SU-DHL-6 (cell line): ENCODE data around the gene ALKBH5.

Source experiments
- EZH2phosphoT487 ChIP-seq: fragments of 200-600 bp; sonication (generic), shearing (Covaris generic); conservative IDR thresholded peaks from 2 replicates; pipeline ENCODE4 v1.6.1; 2018; ENCODE audit warnings: mild to moderate bottlenecking, antibody characterized with exemption, low read length, moderate library complexity, mixed read lengths
- TF ChIP-seq, protein P1 (sequence below): fragments of 200-600 bp; sonication (generic); IDR thresholded peaks from one replicate; pipeline ENCODE4 v1.5.1; 2017; ENCODE audit warnings: antibody characterized with exemption, mild to moderate bottlenecking, low read length, moderate library complexity; ENCODE audit not compliant: insufficient read depth, poor library complexity, severe bottlenecking

DNA sequence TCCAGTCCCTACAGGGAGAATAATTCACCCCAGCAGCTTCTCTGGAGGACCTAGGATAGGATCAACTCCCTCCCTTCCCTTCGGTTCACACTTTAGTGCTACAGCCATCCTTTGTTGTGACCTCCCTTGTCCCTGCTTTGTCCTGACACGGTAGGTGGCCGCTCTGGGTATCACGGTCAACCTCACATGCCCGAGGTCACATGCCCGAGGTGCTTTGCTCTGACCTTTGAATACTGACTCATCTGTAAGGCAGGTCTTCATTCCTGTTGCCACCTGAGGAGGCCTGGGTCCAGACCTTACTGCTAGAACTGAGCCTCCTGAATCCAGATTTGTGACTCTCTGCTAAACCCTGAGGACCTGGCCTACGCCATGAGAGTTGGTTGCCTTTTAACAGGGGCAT is 19.7 kb downstream of the ALKBH5 start:
- TF ChIP-seq, protein P1, sequence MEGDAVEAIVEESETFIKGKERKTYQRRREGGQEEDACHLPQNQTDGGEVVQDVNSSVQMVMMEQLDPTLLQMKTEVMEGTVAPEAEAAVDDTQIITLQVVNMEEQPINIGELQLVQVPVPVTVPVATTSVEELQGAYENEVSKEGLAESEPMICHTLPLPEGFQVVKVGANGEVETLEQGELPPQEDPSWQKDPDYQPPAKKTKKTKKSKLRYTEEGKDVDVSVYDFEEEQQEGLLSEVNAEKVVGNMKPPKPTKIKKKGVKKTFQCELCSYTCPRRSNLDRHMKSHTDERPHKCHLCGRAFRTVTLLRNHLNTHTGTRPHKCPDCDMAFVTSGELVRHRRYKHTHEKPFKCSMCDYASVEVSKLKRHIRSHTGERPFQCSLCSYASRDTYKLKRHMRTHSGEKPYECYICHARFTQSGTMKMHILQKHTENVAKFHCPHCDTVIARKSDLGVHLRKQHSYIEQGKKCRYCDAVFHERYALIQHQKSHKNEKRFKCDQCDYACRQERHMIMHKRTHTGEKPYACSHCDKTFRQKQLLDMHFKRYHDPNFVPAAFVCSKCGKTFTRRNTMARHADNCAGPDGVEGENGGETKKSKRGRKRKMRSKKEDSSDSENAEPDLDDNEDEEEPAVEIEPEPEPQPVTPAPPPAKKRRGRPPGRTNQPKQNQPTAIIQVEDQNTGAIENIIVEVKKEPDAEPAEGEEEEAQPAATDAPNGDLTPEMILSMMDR = no peak
- TF ChIP-seq EZH2phosphoT487 = no peak
